Measurements from ENCODE around the gene ADORA1.
A peak's percentile ranks its signal among the peaks of the same experiment; 100 is the strongest.

DNA sequence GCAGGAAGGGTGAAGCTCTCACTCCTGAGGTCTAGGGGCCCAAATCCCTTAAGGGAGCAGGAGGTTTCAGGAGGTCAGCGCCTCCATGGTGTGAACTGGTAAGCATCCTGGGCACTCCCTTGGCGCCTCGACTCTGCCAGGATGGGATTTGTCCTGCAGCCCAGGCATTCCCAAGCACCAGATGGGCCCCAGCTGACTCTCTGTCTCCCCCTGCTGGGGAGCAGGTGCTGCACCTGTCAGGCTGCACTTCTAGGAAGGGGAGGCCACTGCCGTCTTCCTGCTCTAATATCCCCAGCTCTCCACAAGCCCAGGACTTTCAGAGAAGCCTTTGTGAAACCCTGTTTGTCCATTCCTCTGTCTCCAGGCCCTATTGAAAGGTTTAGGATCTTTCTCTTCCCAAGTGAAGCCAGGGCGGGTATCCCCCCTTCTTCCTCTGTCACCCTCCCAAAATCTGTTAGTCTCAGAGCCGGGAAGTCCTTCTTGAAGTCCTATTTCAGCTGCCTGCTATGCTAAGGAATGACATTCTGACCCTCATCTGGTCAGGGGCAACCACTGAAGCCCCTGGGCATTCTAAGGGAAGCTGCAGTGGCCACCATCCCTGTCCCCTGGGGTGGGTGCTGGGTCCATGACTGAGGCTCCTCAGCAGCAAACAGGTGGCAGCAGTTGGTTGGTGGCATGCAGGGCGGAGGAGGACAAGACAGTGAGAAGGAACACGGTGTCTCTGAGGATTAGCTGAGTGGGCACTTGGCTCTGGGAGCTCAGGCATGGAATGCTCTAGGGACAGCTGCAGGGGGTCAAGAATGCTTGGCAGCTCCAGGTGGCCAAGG is 44.9 kb downstream of the ADORA1 start:
- TF ChIP-seq, protein P1, sequence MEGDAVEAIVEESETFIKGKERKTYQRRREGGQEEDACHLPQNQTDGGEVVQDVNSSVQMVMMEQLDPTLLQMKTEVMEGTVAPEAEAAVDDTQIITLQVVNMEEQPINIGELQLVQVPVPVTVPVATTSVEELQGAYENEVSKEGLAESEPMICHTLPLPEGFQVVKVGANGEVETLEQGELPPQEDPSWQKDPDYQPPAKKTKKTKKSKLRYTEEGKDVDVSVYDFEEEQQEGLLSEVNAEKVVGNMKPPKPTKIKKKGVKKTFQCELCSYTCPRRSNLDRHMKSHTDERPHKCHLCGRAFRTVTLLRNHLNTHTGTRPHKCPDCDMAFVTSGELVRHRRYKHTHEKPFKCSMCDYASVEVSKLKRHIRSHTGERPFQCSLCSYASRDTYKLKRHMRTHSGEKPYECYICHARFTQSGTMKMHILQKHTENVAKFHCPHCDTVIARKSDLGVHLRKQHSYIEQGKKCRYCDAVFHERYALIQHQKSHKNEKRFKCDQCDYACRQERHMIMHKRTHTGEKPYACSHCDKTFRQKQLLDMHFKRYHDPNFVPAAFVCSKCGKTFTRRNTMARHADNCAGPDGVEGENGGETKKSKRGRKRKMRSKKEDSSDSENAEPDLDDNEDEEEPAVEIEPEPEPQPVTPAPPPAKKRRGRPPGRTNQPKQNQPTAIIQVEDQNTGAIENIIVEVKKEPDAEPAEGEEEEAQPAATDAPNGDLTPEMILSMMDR (conservative IDR thresholded peaks at IDR 0.05), result peak; percentile 94
- no peak for TF ChIP-seq ZFX (IDR thresholded peaks at IDR 0.05)
